K562 (cell line): ENCODE data around the gene SH3TC2. TPM values are rescaled to one million over a fixed set of nuclear protein-coding genes. Genes with fewer than 3 reads are reported as not detected.

ENCODE experiments used
- ATAC-seq: fragments of 200-7000 bp; cut with Tn5 transposase; 3 replicates; pipeline ENCODE4 v1.9.1; 2020; ENCODE audit warnings: moderate library complexity
- BruUV-seq: library from RNA; stranded (reverse); fragments of 400-500 nt; replicated peaks from 2 replicates; lab custom pipeline; 2021; lab: Mats Ljungman, UMichigan
- CTCF ChIA-PET: fragments of 300-600 bp; formaldehyde crosslinking; extraction: SDS; loops from one replicate; lab custom pipeline; 2021; ENCODE audit warnings: low intra/inter-chr PET ratio; lab: Yijun Ruan, JAX
- POLR2A ChIA-PET: fragments of 300-600, 350-650 bp; sonication (Branson Sonifier 250); formaldehyde crosslinking; extraction: SDS; loops from one replicate; lab custom pipeline; 2021; ENCODE audit warnings: antibody characterized with exemption, inconsistent platforms; lab: Yijun Ruan, JAX
- DNase-seq, 4 experiments: peaks; one replicate each; pipeline versions ENCODE4 v3.0.0 to v3.0.0-alpha.2; 2011 to 2018; ENCODE audit warnings: low spot score in 3 of 4, mixed read lengths in 3 of 4; ENCODE audit errors: extremely low read depth in 1 of 4
- FAIRE-seq: peaks from 2 replicates; lab custom pipeline; 2011; peaks lifted over from hg19 to GRCh38; lab: Jason Lieb, UNC
- H2AFZ ChIP-seq: 2 replicates; pipeline ENCODE4 v1.6.0; 2011; ENCODE audit warnings: low read depth, low read length, control low read depth, inconsistent platforms
- H3K27ac ChIP-seq: fragments of 200-600 bp; 3 replicates; pipeline ENCODE4 v1.8.0; 2011; ENCODE audit warnings: low read depth, mild to moderate bottlenecking, control low read depth, inconsistent platforms, low read length, moderate library complexity, mixed read lengths; ENCODE audit errors: extremely low read depth
- H3K27me3 ChIP-seq, 2 experiments: fragments of 300-600 bp in 1 of 2; 2 replicates in 1 of 2; 3 replicates in 1 of 2; pipeline versions ENCODE4 v1.6.0 to v1.8.0; 2011; ENCODE audit warnings: inconsistent platforms in 2 of 2, low read length in 2 of 2, mild to moderate bottlenecking in 1 of 2, mixed read lengths in 1 of 2, moderate library complexity in 1 of 2; ENCODE audit not compliant: control insufficient read depth in 2 of 2, insufficient read depth in 2 of 2
- H3K36me3 ChIP-seq: fragments of 300-600 bp; 3 replicates; pipeline ENCODE4 v1.8.0; 2011; ENCODE audit warnings: mild to moderate bottlenecking, low read length, inconsistent platforms; ENCODE audit not compliant: control insufficient read depth, insufficient read depth
- H3K4me1 ChIP-seq, 2 experiments: fragments of 200-600 bp in 1 of 2; replicated peaks in 1 of 2; 2 replicates in 1 of 2; 3 replicates in 1 of 2; pipeline versions ENCODE4 v1.5.1 to v1.8.0; 2011; ENCODE audit warnings: inconsistent platforms in 2 of 2, low read length in 2 of 2, mild to moderate bottlenecking in 1 of 2, mixed read lengths in 1 of 2, moderate library complexity in 1 of 2; ENCODE audit not compliant: control insufficient read depth in 2 of 2, insufficient read depth in 2 of 2
- H3K4me2 ChIP-seq: 2 replicates; pipeline ENCODE4 v1.6.1; 2011; ENCODE audit warnings: low read length, control low read depth, inconsistent platforms, mixed read lengths; ENCODE audit not compliant: insufficient read depth
- H3K4me3 ChIP-seq: fragments of 200-600 bp; sonication (generic), shearing (Covaris generic); 2 replicates; pipeline ENCODE4 v1.5.1; 2016; ENCODE audit warnings: control low read depth, inconsistent platforms
- H3K79me2 ChIP-seq: fragments of 200-600 bp; 3 replicates; pipeline ENCODE4 v1.8.0; 2011; ENCODE audit warnings: low read length, inconsistent platforms; ENCODE audit not compliant: control insufficient read depth, insufficient read depth
- H3K9ac ChIP-seq, 2 experiments: 2 replicates each; pipeline versions ENCODE4 v1.6.0 to v1.6.1; 2011; ENCODE audit warnings: low read depth in 2 of 2, low read length in 2 of 2, control low read depth in 1 of 2, inconsistent platforms in 1 of 2, mild to moderate bottlenecking in 1 of 2, mixed read lengths in 1 of 2; ENCODE audit not compliant: insufficient read depth in 1 of 2
- H3K9me1 ChIP-seq: one replicate; pipeline ENCODE4 v1.6.0; 2011; ENCODE audit warnings: inconsistent platforms, mild to moderate bottlenecking, low read length, moderate library complexity; ENCODE audit not compliant: control insufficient read depth, insufficient read depth
- H3K9me3 ChIP-seq: replicated peaks from 2 replicates; pipeline ENCODE4 v1.5.1; 2011; ENCODE audit warnings: low read depth, low read length, inconsistent platforms; ENCODE audit not compliant: control insufficient read depth, insufficient read depth
- H4K20me1 ChIP-seq: replicated peaks from 2 replicates; pipeline ENCODE4 v1.6.1; 2011; ENCODE audit warnings: low read length, inconsistent platforms, mixed read lengths; ENCODE audit not compliant: control insufficient read depth, insufficient read depth
- FOXP4 ChIP-seq: sonication (generic); formaldehyde crosslinking; IDR thresholded peaks from 2 replicates; pipeline ENCODE4 v1.8.0; 2022; ENCODE audit warnings: mild to moderate bottlenecking, missing genetic modification reagents, borderline replicate concordance
- PHF8 ChIP-seq: fragments of 200-600 bp; sonication (generic); IDR thresholded peaks from 2 replicates; pipeline ENCODE4 v1.6.1; 2012; ENCODE audit warnings: mixed run types, mild to moderate bottlenecking, inconsistent platforms, low read length, moderate library complexity, borderline replicate concordance
- SIN3B ChIP-seq: fragments of 450-650 bp; IDR thresholded peaks from 2 replicates; pipeline ENCODE4 v1.6.1; 2017; ENCODE audit warnings: low read depth, mild to moderate bottlenecking, moderate library complexity
- WGBS: fragments of 100-300 bp; shearing (Covaris generic); methylation state at CpG from one replicate; pipeline ENCODE4 v1.1.6; 2016; ENCODE audit warnings: low coverage, mixed read lengths; ENCODE audit not compliant: insufficient coverage; ENCODE audit errors: missing lambda C conversion rate; 5-methylcytosine and 5-hydroxymethylcytosine counted together
- in situ Hi-C: fragments of 300-500 bp; cut with MboI; formaldehyde crosslinking; loops from 4 replicates; pipeline ENCODE4 v1.15.0; 2018; ENCODE audit warnings: inconsistent platforms, mixed read lengths
- intact Hi-C: fragments of 100-400 bp; cut with micrococcal nuclease; formaldehyde crosslinking; loops from 2 replicates; pipeline ENCODE4 v1.14.2; 2022
- polyA plus RNA-seq, 8 experiments: library from polyadenylated mRNA; depleted of rRNA in 4 of 8; stranded (reverse) in 5 of 8; unstranded in 3 of 8; fragments of >200 nt; fragmentation: Nextera tagmentation in 2 of 8; fragmentation: Illumina TruSeq in 1 of 8; extraction: Ambion mirVana in 2 of 8; extraction: Trizol in 1 of 8; gene quantifications; 2 replicates each; pipeline versions ENCODE4 v1.2.1 to v1.2.3, GENCODE V29; 2011 to 2014; ENCODE audit warnings: inconsistent platforms in 1 of 8, missing spikeins in 1 of 8
- total RNA-seq, 7 experiments: library from RNA; depleted of rRNA in 6 of 7; stranded (reverse); fragments of >200 nt in 6 of 7; fragmentation: Illumina TruSeq in 2 of 7; extraction: Trizol in 2 of 7; gene quantifications; 2 replicates each; pipeline versions ENCODE4 v1.2.1 to v1.2.3, GENCODE V29; 2011 to 2021; ENCODE audit warnings: low replicate concordance in 1 of 7

SH3TC2 gene
- total and polyA plus RNA-seq, 9 of the 15 experiments (the other 6 are each of a cell fraction or from before 2014, with no cell fraction given): 0.03 to 0.80 (median 0.55) TPM; not detected in 1

DNA sequence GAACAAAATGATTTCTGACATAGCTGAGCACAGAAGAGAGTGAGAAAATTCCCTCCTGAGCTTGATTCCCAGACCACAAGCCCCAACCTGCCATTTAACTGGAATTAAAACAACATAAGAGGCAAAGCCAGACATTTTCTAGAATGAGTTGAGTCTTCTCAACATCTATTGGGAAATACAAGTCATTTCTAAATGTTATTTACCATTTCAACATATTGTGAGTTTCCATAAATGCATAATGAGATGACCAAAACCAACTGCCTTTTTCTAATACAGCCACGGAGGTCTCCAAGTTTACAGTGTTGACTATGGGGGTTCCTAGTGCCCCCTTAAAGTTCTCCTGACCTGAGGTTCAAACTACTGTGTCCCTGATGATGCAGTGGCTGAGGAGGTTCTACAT, 20.0 kb downstream of the SH3TC2 start:
- FAIRE-seq: no peak
- H3K27ac ChIP-seq: no peak overlapping the region
- H3K79me2 ChIP-seq: no peaks in the 10 kb centered on the region
- H3K9ac ChIP-seq: no peak overlapping the region
- no peak for TF ChIP-seq PHF8
- no peak for TF ChIP-seq FOXP4 (CRISPR knock-in tag)
- no peak for TF ChIP-seq SIN3B
- no peaks in the 10 kb centered on the region for H3K9me3 ChIP-seq
- peaks cover 0 to 7% of the 10 kb centered on the region in 2 experiments; a peak in 2 of 5 replicates for H3K4me1 ChIP-seq
- H3K27me3 ChIP-seq: peaks cover 0 to 6% of the 10 kb centered on the region in 2 experiments; a peak in 2 of 5 replicates
- intact Hi-C loops: loop anchor here (5.0 kb wide), 1 partner anchor 224 kb away; no protein-coding TSS in a partner anchor
- in situ Hi-C loops: loop anchor here (25.0 kb wide), 2 partner anchors 606 to 856 kb away; no protein-coding TSS in a partner anchor
- ChIA-PET CTCF (no interaction called here), POLR2A (no interaction called here)
- DNase-seq: no peak
- no peak for ATAC-seq
- H3K4me2 ChIP-seq: no peak overlapping the region
- no peak overlapping the region for H2AFZ ChIP-seq
- H3K4me3 ChIP-seq: no peak overlapping the region
- H3K9me1 ChIP-seq: no peaks in the 10 kb centered on the region
- H3K36me3 ChIP-seq: no peaks in the 10 kb centered on the region
- BruUV-seq: no TSS peak
- 8% methylated on average over 1 of the region's 1 CpG for WGBS
- H4K20me1 ChIP-seq: no peaks in the 10 kb centered on the region
